Kidney glomerular epithelial cell (primary cell): Measurements from ENCODE around the gene PLEKHH1.

Experiments used
- DNase-seq: peaks from one replicate; lab custom pipeline; 2025; lab: John Stamatoyannopoulos, UW

Gene PLEKHH1

GRCh38 chr14:67567654-67568053, 34.6 kb downstream of the PLEKHH1 start:
- DNase-seq = no peak

GRCh38 chr14:67569011-67569650, 36.0 kb downstream of the PLEKHH1 start:
- no peak for DNase-seq

GRCh38 chr14:67569651-67570290, 36.7 kb downstream of the PLEKHH1 start:
- DNase-seq = no peak

GRCh38 chr14:67570453-67570852, 37.4 kb downstream of the PLEKHH1 start:
- DNase-seq = no peak

GRCh38 chr14:67571275-67571990, 38.3 kb downstream of the PLEKHH1 start:
- peak; percentile 23 for DNase-seq

GRCh38 chr14:67571991-67572323, 38.9 kb downstream of the PLEKHH1 start:
- DNase-seq = no peak

- no peak for DNase-seq
Observed at GRCh38 chr14:67572608-67573007, 39.5 kb downstream of the PLEKHH1 start.

- DNase-seq = no peak
Observed at GRCh38 chr14:67573228-67574010, 40.3 kb downstream of the PLEKHH1 start.

GRCh38 chr14:67574156-67574555, 41.1 kb downstream of the PLEKHH1 start:
- DNase-seq = no peak

GRCh38 chr14:67574806-67575205, 41.7 kb downstream of the PLEKHH1 start:
- DNase-seq = no peak

- peak; percentile 49 for DNase-seq
Observed at GRCh38 chr14:67575684-67576083, 42.6 kb downstream of the PLEKHH1 start.

GRCh38 chr14:67576216-67576955, 43.3 kb downstream of the PLEKHH1 start:
- no peak for DNase-seq

- DNase-seq = no peak
Observed at GRCh38 chr14:67577181-67577808, 44.2 kb downstream of the PLEKHH1 start.

- no peak for DNase-seq
Observed at GRCh38 chr14:67577909-67578749, 45.0 kb downstream of the PLEKHH1 start.

GRCh38 chr14:67579040-67579439, 46.0 kb downstream of the PLEKHH1 start:
- DNase-seq = no peak

- no peak for DNase-seq
Observed at GRCh38 chr14:67579636-67580035, 46.5 kb downstream of the PLEKHH1 start.

- no peak for DNase-seq
Observed at GRCh38 chr14:67580336-67581171, 47.5 kb downstream of the PLEKHH1 start.

- no peak for DNase-seq
Observed at GRCh38 chr14:67581643-67582042, 48.6 kb downstream of the PLEKHH1 start.

- DNase-seq = no peak
Observed at GRCh38 chr14:67582061-67582460, 49.0 kb downstream of the PLEKHH1 start.
